GM23248 (cell line): ENCODE measurements around the gene TMEM184B.

ENCODE experiments used
- EZH2 ChIP-seq: fragments of 200-600 bp; sonication (generic); IDR thresholded peaks from 2 replicates; pipeline ENCODE4 v1.6.1; 2018; ENCODE audit warnings: antibody characterized with exemption, mild to moderate bottlenecking; ENCODE audit not compliant: insufficient read depth, poor library complexity, severe bottlenecking
- EZH2phosphoT487 ChIP-seq: fragments of 200-600 bp; sonication (generic); IDR thresholded peaks from 2 replicates; pipeline ENCODE4 v1.6.1; 2018; ENCODE audit warnings: antibody characterized with exemption, moderate library complexity, mild to moderate bottlenecking, low read depth; ENCODE audit not compliant: insufficient read depth

DNA sequence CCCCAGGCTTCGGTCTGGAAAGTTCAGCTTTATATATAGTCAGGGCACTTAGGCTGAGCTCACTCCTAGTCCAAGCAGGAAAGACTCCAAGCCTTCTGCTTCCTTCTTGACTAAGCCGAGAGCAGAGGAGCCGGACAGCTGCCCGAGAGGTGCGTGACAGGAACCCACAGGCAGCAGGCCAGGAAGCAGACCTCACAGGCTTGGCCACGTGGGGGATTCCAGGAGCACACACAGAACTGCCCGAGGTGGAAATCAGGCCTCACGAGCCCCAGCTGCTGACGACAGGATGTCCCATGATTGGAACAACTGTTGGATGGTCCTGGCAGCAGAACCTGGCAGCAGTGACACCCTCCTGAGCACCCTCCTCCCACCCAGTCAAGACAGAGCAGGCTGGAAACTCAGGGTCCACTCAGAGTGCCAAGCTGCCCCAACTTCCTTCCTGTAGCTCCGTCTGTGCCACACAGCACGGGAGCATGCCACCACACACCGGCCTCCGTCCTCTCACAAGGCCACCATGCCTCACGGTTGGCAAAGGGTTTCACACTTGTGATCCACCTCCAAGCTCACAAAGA, 96.6 kb downstream of the TMEM184B start:
- TF ChIP-seq EZH2 (no peak), EZH2phosphoT487 (no peak)
